Measurements from ENCODE around the gene TMEFF2.
"Not testable (repeated sequence)": the region's sequence is repeated elsewhere in the genome, so short reads cannot be mapped to it uniquely, and the experiment has no call there.

GRCh38 chr2:191921650-191922049 is 273.1 kb downstream of the TMEFF2 start:
- not testable (repeated sequence) for TF ChIP-seq POLR2A (IDR thresholded peaks at IDR 0.05); CTCF (IDR thresholded peaks at IDR 0.05 in 4 of 5, conservative IDR thresholded peaks at IDR 0.05 in 1 of 5)

Measured in gastrocnemius medialis (tissue), 4 donors.